Upper lobe of right lung (tissue), 1 donor: ENCODE measurements around the gene CDC25A. TPM values are rescaled to one million over a fixed set of nuclear protein-coding genes. Genes with fewer than 3 reads are reported as not detected.
"Not testable (repeated sequence)": the region's sequence is repeated elsewhere in the genome, so short reads cannot be mapped to it uniquely, and the experiment has no call there.

Source experiments
- ATAC-seq: fragments of 200-7000 bp; cut with Tn5 transposase; one replicate; pipeline ENCODE4 v1.9.1; 2020; ENCODE audit warnings: mild to moderate bottlenecking, moderate library complexity
- DNase-seq: peaks from one replicate; pipeline ENCODE4 v3.0.0-alpha.2; 2020
- H3K27ac ChIP-seq: fragments of 200-600 bp; one replicate; pipeline ENCODE4 v1.8.0; 2022
- H3K27me3 ChIP-seq: fragments of 200-600 bp; one replicate; pipeline ENCODE4 v1.8.0; 2022; ENCODE audit warnings: mild to moderate bottlenecking
- H3K36me3 ChIP-seq: fragments of 200-600 bp; one replicate; pipeline ENCODE4 v1.8.0; 2022
- H3K4me1 ChIP-seq: fragments of 200-600 bp; one replicate; pipeline ENCODE4 v1.8.0; 2022
- H3K4me3 ChIP-seq: fragments of 200-600 bp; one replicate; pipeline ENCODE4 v1.8.0; 2022; ENCODE audit warnings: mild to moderate bottlenecking
- H3K9me3 ChIP-seq: fragments of 200-600 bp; one replicate; pipeline ENCODE4 v1.8.0; 2022
- CTCF ChIP-seq: fragments of 200-600 bp; IDR thresholded peaks from one replicate; pipeline ENCODE4 v1.8.0; 2022; ENCODE audit warnings: antibody characterized with exemption
- intact Hi-C: fragments of 100-400 bp; cut with DNase I; formaldehyde crosslinking; loops from one replicate; pipeline ENCODE4 v1.11.0; 2022
- total RNA-seq: library from RNA; stranded (reverse); fragmentation: NEBNext Ultra II Directional; extraction: Animal tissue kit (Norgen Biotek cat#: 25700); gene quantifications from one replicate; pipeline ENCODE4 v1.2.1, GENCODE V29; 2021
- donor health status: DM: no; HTN: yes; CAD: no; lungs with severe emphysema.

The CDC25A gene
- total RNA-seq, 1 donor from 2014 or later = 0.90 TPM

DNA sequence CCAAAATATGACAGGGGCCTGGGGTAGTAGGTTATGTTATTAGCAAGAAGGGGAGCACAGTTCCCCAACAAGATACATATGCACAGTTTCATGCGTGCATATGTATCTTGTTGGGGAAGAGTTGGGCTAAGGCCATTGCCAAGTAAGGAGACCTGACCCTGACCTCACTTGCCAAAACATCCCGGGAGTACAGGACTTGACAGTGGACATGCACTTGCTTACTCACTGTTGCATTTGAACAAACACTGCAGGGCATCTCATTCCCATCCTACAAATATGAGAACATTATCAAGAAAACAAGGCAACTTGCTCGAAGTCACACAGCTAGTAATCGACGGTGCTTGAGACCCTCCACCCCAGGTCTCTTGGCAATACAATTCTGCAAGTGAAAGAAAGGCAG lies 30.3 kb upstream of the CDC25A start:
- no peak overlapping the region for H3K27ac ChIP-seq
- no peaks in the 10 kb centered on the region for H3K36me3 ChIP-seq
- no peaks in the 10 kb centered on the region for H3K27me3 ChIP-seq
- DNase-seq = no peak
- no peak for TF ChIP-seq CTCF
- no peaks in the 10 kb centered on the region for H3K9me3 ChIP-seq
- ATAC-seq = no peak
- peaks cover 33% of the 10 kb centered on the region for H3K4me1 ChIP-seq
- no peak overlapping the region for H3K4me3 ChIP-seq
- intact Hi-C loops = no loop called here

GRCh38 chr3:48217449-48217848 lies 29.2 kb upstream of the CDC25A start:
- H3K9me3 ChIP-seq = no peaks in the 10 kb centered on the region
- ATAC-seq (peak; percentile 23), DNase-seq (no peak)
- H3K36me3 ChIP-seq = no peaks in the 10 kb centered on the region
- H3K27me3 ChIP-seq = no peaks in the 10 kb centered on the region
- TF ChIP-seq CTCF = no peak
- intact Hi-C loops = no loop called here
- H3K27ac ChIP-seq = no peak overlapping the region
- peaks cover 33% of the 10 kb centered on the region for H3K4me1 ChIP-seq
- H3K4me3 ChIP-seq = no peak overlapping the region

DNA sequence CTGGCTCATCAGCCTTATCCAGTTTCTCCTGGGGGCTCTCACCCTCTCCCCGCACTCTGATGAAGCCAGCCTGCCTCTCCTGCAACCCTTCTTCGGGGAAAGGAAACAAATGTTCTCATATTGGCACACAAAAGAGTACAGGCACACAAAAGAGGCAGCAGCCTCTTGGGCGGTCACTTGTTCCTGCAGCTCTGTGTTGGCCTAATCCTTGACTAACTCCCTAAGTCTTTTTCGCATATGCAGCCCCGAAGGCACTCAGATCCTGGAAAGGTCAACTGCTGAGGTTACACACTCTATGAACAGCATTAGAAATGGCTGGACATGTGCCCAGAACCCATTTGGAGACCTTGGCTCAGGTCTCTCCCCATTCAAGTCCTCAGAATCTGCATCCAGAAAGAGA lies 27.7 kb upstream of the CDC25A start:
- Histone ChIP-seq H3K9me3 (no peaks in the 10 kb centered on the region), H3K4me3 (no peak overlapping the region), H3K4me1 (peaks cover 33% of the 10 kb centered on the region), H3K27me3 (no peaks in the 10 kb centered on the region), H3K36me3 (no peaks in the 10 kb centered on the region), H3K27ac (peak overlapping the region; percentile 80)
- TF ChIP-seq CTCF = no peak
- ATAC-seq (peak; percentile 77), DNase-seq (no peak)
- intact Hi-C loops = no loop called here

DNA sequence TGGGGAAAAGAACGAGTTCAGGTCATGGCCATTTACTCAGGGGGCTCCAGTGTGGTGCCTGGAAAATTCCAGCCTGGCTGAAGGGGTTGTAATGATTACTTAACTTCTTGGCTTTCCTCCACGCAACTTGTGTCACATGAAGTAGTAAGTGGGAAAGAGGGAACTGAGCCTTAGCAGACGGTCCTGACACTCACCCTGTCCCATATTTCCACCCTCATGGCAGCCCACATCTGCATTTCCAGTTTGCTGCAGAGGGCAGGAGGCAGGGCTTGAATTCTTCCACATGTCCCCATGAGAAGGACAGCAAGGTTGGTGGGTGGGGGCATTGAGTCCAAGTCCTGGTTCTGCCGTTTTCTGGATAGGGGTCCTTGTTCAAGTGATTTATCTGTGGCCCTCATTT lies 27.2 kb upstream of the CDC25A start:
- Histone ChIP-seq H3K4me3 (no peak overlapping the region), H3K27me3 (no peaks in the 10 kb centered on the region), H3K4me1 (peaks cover 33% of the 10 kb centered on the region), H3K27ac (peak overlapping the region; percentile 80), H3K36me3 (no peaks in the 10 kb centered on the region), H3K9me3 (no peaks in the 10 kb centered on the region)
- ATAC-seq (peak; percentile 78), DNase-seq (peak; percentile 66)
- intact Hi-C loops = no loop called here
- TF ChIP-seq CTCF = no peak

- ATAC-seq = peak; percentile 45
- Histone ChIP-seq H3K27me3 (no peaks in the 10 kb centered on the region), H3K4me3 (no peak overlapping the region), H3K9me3 (no peaks in the 10 kb centered on the region), H3K36me3 (no peaks in the 10 kb centered on the region), H3K4me1 (peaks cover 33% of the 10 kb centered on the region), H3K27ac (peak overlapping the region; percentile 80)
- TF ChIP-seq CTCF = no peak
- intact Hi-C loops = no loop called here
- peak; percentile 66 for DNase-seq
These were observed 26.8 kb upstream of the CDC25A start for GRCh38 chr3:48215019-48215418.

GRCh38 chr3:48214225-48214624 lies 26.0 kb upstream of the CDC25A start:
- intact Hi-C loops = no loop called here
- DNase-seq (no peak), ATAC-seq (no peak)
- no peak for TF ChIP-seq CTCF
- H3K27ac ChIP-seq = no peak overlapping the region
- no peak overlapping the region for H3K4me3 ChIP-seq
- H3K27me3 ChIP-seq = no peaks in the 10 kb centered on the region
- H3K36me3 ChIP-seq = no peaks in the 10 kb centered on the region
- peaks cover 33% of the 10 kb centered on the region for H3K4me1 ChIP-seq
- no peaks in the 10 kb centered on the region for H3K9me3 ChIP-seq

DNA sequence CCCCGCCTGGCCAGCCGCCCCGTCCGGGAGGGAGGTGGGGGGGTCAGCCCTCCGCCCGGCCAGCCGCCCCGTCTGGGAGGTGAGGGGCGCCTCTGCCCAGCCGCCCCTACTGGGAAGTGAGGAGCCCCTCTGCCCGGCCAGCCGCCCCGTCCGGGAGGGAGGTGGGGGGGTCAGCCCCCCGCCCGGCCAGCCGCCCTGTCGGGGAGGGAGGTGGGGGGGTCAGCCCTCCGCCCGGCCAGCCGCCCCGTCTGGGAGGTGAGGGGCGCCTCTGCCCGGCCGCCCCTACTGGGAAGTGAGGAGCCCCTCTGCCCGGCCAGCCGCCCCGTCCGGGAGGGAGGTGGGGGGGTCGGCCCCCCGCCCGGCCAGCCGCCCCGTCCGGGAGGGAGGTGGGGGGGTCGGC lies 23.6 kb upstream of the CDC25A start:
- intact Hi-C loops, H3K27me3 ChIP-seq, H3K36me3 ChIP-seq, ATAC-seq, H3K27ac ChIP-seq, DNase-seq, H3K4me3 ChIP-seq, H3K9me3 ChIP-seq: not testable (repeated sequence)
- H3K4me1 ChIP-seq = peaks cover 21% of the 10 kb centered on the region

GRCh38 chr3:48210534-48210933 lies 22.3 kb upstream of the CDC25A start:
- H3K4me3 ChIP-seq, intact Hi-C loops, H3K27me3 ChIP-seq, ATAC-seq, H3K36me3 ChIP-seq, H3K27ac ChIP-seq, DNase-seq, H3K9me3 ChIP-seq: not testable (repeated sequence)
- peaks cover 10% of the 10 kb centered on the region for H3K4me1 ChIP-seq
